ENCODE data around the gene TMEM207.

TMEM207 gene

GRCh38 chr3:190382082-190382481 is 67.6 kb downstream of the TMEM207 start:
- DNase-seq = no peak

DNA sequence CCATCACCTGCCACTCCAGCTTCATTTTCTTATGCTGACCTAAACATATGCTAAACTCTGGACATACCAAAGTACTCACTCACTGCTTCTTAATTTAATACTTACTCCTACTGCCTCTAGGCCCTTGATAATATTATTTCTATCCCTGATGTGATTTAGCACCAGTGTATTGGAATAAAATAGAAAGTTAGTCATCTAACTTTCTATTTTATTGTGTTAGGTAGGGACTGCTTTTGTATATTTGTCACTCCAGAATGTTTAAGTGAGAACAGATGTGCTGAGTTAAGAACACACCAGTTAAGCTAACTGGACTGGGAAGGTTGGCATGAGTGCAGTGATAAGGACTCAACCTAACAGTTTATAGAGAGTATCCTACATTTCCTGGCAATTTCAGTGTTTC is 68.3 kb downstream of the TMEM207 start:
- DNase-seq = no peak

DNA sequence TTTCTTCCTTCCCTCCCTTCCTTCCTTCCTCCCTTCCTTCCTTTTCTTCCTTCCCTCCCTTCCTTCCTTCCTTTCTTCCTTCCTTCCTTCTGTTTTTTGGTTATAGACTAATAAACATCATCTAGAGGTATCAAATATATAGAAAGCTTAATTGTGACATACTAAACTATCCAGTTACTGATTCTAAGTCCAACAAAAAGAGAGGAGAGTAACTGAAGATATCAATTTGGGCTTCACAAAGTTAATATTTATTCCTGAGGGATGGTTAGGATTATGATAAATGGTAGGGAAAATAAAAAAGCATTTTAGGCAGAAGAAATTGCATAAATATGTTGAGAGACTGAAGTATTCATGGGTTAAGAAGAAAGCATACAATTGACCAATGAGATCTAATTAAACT is 69.5 kb downstream of the TMEM207 start:
- DNase-seq = no peak
